ENCODE results near the gene ECI2. TPM values are rescaled to one million over a fixed set of nuclear protein-coding genes. Genes with fewer than 3 reads are reported as not detected.
"Not testable (repeated sequence)": the region's sequence is repeated elsewhere in the genome, so short reads cannot be mapped to it uniquely, and the experiment has no call there.

The ECI2 gene
- total RNA-seq, 2 donors from 2014 or later, result 41.6 to 43.2 TPM

GRCh38 chr6:4109363-4109815 is 26.0 kb downstream of the ECI2 start:
- H3K27ac Mint-ChIP-seq; ATAC-seq (replicated peaks in 1 of 2); H3K4me3 Mint-ChIP-seq; H3K4me1 Mint-ChIP-seq (ENCODE audit: low read depth); DNase-seq; H3K36me3 Mint-ChIP-seq (ENCODE audit: insufficient read depth in 2 of 2): not testable (repeated sequence)
- Mint-ChIP-seq H3K27me3 (ENCODE audit: low read depth) (peaks cover 21% of the 10 kb centered on the region), H3K9me3 (peaks cover 4 to 13% of the 10 kb centered on the region in 2 donors)

DNA sequence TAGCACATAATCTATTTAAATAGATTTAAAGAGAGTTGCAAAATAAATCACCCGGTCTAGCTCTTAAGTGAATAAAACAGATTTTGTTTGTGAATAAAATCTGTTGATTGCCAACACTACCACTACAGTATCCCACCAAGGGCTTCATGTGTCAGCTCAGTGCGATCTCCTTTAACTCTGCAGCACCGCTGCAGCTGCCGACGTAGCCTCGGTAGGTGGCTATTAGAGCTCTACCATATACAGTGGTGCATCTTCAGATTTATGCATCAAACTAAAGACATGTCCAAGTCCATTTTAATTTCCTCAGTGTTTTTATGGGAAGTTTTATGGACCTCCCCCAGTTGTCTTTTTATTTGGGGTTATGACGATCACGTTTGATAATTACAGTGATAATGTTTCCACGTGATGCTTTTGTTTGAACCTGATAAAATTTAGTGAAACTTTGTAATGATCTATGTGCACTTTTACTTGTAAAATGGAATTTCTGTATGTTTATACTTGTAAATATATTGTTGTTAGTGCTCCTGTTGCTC is 26.7 kb downstream of the ECI2 start:
- peaks cover 4 to 8% of the 10 kb centered on the region in 2 donors for H3K9me3 Mint-ChIP-seq
- no peak for DNase-seq
- ATAC-seq (replicated peaks in 1 of 2), result no peak
- peaks cover 16% of the 10 kb centered on the region for H3K27me3 Mint-ChIP-seq (ENCODE audit: low read depth)
- no peak overlapping the region for H3K27ac Mint-ChIP-seq
- peaks cover 5 to 7% of the 10 kb centered on the region in 2 donors for H3K36me3 Mint-ChIP-seq (ENCODE audit: insufficient read depth in 2 of 2)
- H3K4me1 Mint-ChIP-seq (ENCODE audit: low read depth), result no peaks in the 10 kb centered on the region
- H3K4me3 Mint-ChIP-seq, result no peak overlapping the region

DNA sequence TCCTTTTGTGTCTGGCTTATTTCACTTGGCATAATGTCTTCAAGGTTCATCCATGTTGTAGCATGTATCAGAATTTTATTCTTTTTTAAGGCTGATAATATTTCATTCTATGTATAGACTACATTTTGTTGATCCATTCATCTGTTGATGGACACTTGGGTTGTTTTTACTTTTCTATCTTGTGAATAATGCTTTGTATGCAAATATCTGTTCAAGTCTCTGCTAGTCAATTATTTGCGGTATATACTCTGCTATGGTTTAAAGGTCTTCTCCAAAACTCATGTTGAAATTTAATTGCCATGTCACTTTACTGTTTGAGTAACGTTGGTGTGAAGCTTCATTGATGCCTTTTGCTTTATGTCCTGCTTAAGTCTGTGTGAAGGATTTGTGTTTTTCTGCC is 27.5 kb downstream of the ECI2 start:
- Mint-ChIP-seq H3K4me1 (ENCODE audit: low read depth) (no peaks in the 10 kb centered on the region), H3K27me3 (ENCODE audit: low read depth) (peaks cover 12% of the 10 kb centered on the region), H3K9me3 (peaks cover 4 to 6% of the 10 kb centered on the region in 2 donors), H3K27ac (no peak overlapping the region), H3K4me3 (no peak overlapping the region), H3K36me3 (ENCODE audit: insufficient read depth in 2 of 2) (peaks cover 2 to 5% of the 10 kb centered on the region in 2 donors)
- ATAC-seq (replicated peaks in 1 of 2), result no peak
- DNase-seq, result no peak

GRCh38 chr6:4105980-4106536 is 29.3 kb downstream of the ECI2 start:
- Mint-ChIP-seq H3K36me3 (ENCODE audit: insufficient read depth in 2 of 2) (no peaks in the 10 kb centered on the region), H3K4me1 (ENCODE audit: low read depth) (no peaks in the 10 kb centered on the region), H3K9me3 (no peaks in the 10 kb centered on the region), H3K27ac (no peak overlapping the region), H3K27me3 (ENCODE audit: low read depth) (peaks cover 12% of the 10 kb centered on the region), H3K4me3 (no peak overlapping the region)
- ATAC-seq (replicated peaks in 1 of 2) (no peak), DNase-seq (no peak)

DNA sequence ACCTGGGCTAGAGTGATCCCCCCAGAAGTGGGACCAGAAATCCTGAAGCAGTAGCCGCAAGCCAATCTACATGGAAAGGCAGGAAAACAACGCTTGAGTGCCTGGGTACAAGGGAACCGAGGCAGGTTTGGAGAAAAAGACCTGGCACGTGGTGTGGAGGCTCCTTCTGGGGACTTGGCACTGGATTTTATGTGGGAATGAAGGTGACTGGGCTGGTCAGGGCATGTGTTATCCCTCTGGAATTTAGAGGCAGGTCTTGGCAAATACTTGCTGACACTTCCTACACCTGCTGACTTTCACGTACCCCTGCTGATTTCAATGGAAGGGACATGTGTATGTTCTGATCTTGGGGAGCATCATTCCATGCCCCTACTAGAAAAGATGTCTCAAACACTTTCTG is 31.4 kb downstream of the ECI2 start:
- no peak overlapping the region for H3K27ac Mint-ChIP-seq
- DNase-seq (no peak), ATAC-seq (replicated peaks in 1 of 2) (no peak)
- no peaks in the 10 kb centered on the region for H3K36me3 Mint-ChIP-seq (ENCODE audit: insufficient read depth in 2 of 2)
- no peaks in the 10 kb centered on the region for H3K4me1 Mint-ChIP-seq (ENCODE audit: low read depth)
- H3K4me3 Mint-ChIP-seq, result no peak overlapping the region
- no peaks in the 10 kb centered on the region for H3K9me3 Mint-ChIP-seq
- peaks cover 12% of the 10 kb centered on the region for H3K27me3 Mint-ChIP-seq (ENCODE audit: low read depth)

- ATAC-seq (replicated peaks in 1 of 2), result no peak
- no peaks in the 10 kb centered on the region for H3K9me3 Mint-ChIP-seq
Measured at GRCh38 chr6:4102687-4103244, 32.6 kb downstream of the ECI2 start.

DNA sequence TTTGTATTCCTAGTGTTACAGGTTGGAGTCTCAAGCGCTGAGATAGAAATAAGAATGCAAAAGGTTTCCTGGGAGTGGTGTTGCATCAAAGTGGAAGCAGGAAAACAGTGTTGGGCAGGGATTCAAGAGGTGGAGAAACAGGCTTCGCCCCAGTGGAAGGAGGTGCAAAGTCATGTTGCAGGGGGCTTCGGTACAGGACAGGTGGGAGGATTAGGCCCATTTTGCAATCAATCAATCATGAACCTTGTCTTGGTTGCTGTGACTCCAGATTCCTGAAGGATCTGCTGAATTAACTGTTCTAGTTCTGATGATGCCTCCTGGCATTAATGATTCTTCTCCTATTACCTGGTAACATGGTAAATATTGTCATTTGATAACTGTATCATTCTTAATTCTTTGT is 34.1 kb downstream of the ECI2 start:
- DNase-seq, result no peak
- Mint-ChIP-seq H3K4me1 (ENCODE audit: low read depth) (no peaks in the 10 kb centered on the region), H3K36me3 (ENCODE audit: insufficient read depth in 2 of 2) (no peaks in the 10 kb centered on the region), H3K27ac (no peak overlapping the region), H3K9me3 (no peaks in the 10 kb centered on the region), H3K4me3 (no peak overlapping the region), H3K27me3 (ENCODE audit: low read depth) (peaks cover 12% of the 10 kb centered on the region)
- ATAC-seq (replicated peaks in 1 of 2), result no peak

More at GRCh38 chr6:4102687-4103244, 32.6 kb downstream of the ECI2 start:
- H3K4me3 Mint-ChIP-seq, result no peak overlapping the region
- H3K27ac Mint-ChIP-seq, result no peak overlapping the region
- H3K27me3 Mint-ChIP-seq (ENCODE audit: low read depth), result peaks cover 12% of the 10 kb centered on the region
- no peaks in the 10 kb centered on the region for H3K4me1 Mint-ChIP-seq (ENCODE audit: low read depth)
- no peaks in the 10 kb centered on the region for H3K36me3 Mint-ChIP-seq (ENCODE audit: insufficient read depth in 2 of 2)
- DNase-seq, result no peak

- DNase-seq, result no peak
- H3K4me1 Mint-ChIP-seq (ENCODE audit: low read depth), result no peaks in the 10 kb centered on the region
- no peak for ATAC-seq (replicated peaks in 1 of 2)
- peaks cover 10% of the 10 kb centered on the region for H3K27me3 Mint-ChIP-seq (ENCODE audit: low read depth)
- no peak overlapping the region for H3K27ac Mint-ChIP-seq
- no peak overlapping the region for H3K4me3 Mint-ChIP-seq
- H3K36me3 Mint-ChIP-seq (ENCODE audit: insufficient read depth in 2 of 2), result no peaks in the 10 kb centered on the region
- no peaks in the 10 kb centered on the region for H3K9me3 Mint-ChIP-seq
Measured at GRCh38 chr6:4100655-4101054, 34.7 kb downstream of the ECI2 start.

DNA sequence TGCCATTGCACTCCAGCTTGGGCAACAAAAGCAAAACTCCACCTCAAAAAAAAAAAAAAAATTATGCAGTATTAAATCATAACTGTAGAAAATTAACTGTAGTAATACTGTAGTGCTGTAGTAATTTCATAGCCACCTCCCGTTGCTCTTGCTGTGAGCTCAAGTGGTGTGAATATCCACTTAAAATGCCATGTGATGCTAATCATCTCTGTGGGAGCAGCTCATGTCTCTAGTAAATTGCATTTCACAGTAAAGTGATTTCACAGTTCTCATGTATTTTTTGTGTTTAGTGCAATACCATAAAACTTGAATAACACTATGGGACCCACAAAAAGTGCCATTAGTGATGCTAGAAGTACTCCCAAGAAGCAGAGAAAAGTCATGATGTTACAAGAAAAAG is 42.1 kb downstream of the ECI2 start:
- H3K9me3 Mint-ChIP-seq, result no peaks in the 10 kb centered on the region
- H3K4me3 Mint-ChIP-seq, result no peak overlapping the region
- no peaks in the 10 kb centered on the region for H3K36me3 Mint-ChIP-seq (ENCODE audit: insufficient read depth in 2 of 2)
- DNase-seq, result no peak
- ATAC-seq (replicated peaks in 1 of 2), result no peak
- no peaks in the 10 kb centered on the region for H3K27me3 Mint-ChIP-seq (ENCODE audit: low read depth)
- H3K27ac Mint-ChIP-seq, result no peak overlapping the region
- H3K4me1 Mint-ChIP-seq (ENCODE audit: low read depth), result no peaks in the 10 kb centered on the region

DNA sequence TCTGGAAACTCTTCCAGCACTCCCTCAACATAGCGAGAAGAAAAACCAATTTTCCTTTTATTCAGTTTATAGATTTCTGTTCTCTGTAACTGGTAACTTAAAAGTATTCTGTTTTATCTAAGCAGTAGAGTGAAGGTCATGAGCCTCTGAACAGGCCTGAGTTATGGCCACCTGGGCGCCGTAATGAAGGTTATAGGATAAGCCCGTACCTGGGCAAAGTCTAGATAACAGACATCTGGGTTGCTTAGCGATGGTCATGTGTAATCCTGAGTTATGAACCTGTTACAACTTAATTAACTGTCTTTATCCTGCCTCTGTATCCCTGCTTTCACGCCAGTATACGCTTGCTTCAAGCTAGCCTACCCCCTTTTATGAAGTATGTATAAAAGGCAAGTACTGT is 43.4 kb downstream of the ECI2 start:
- H3K4me3 Mint-ChIP-seq, result no peak overlapping the region
- peaks cover 6% of the 10 kb centered on the region for H3K27me3 Mint-ChIP-seq (ENCODE audit: low read depth)
- no peaks in the 10 kb centered on the region for H3K4me1 Mint-ChIP-seq (ENCODE audit: low read depth)
- no peak for ATAC-seq (replicated peaks in 1 of 2)
- H3K27ac Mint-ChIP-seq, result no peak overlapping the region
- H3K9me3 Mint-ChIP-seq, result no peaks in the 10 kb centered on the region
- H3K36me3 Mint-ChIP-seq (ENCODE audit: insufficient read depth in 2 of 2), result no peaks in the 10 kb centered on the region
- DNase-seq, result no peak

GRCh38 chr6:4090043-4090442 is 45.3 kb downstream of the ECI2 start:
- H3K4me1 Mint-ChIP-seq (ENCODE audit: low read depth); H3K27me3 Mint-ChIP-seq (ENCODE audit: low read depth); H3K27ac Mint-ChIP-seq; H3K36me3 Mint-ChIP-seq (ENCODE audit: insufficient read depth in 2 of 2); H3K4me3 Mint-ChIP-seq; DNase-seq; H3K9me3 Mint-ChIP-seq; ATAC-seq (replicated peaks in 1 of 2): not testable (repeated sequence)

GRCh38 chr6:4088704-4089103 is 46.7 kb downstream of the ECI2 start:
- no peak for ATAC-seq (replicated peaks in 1 of 2)
- no peaks in the 10 kb centered on the region for H3K36me3 Mint-ChIP-seq (ENCODE audit: insufficient read depth in 2 of 2)
- H3K27ac Mint-ChIP-seq, result no peak overlapping the region
- H3K4me1 Mint-ChIP-seq (ENCODE audit: low read depth), result no peaks in the 10 kb centered on the region
- H3K27me3 Mint-ChIP-seq (ENCODE audit: low read depth), result peaks cover 6% of the 10 kb centered on the region
- no peak overlapping the region for H3K4me3 Mint-ChIP-seq
- no peaks in the 10 kb centered on the region for H3K9me3 Mint-ChIP-seq
- DNase-seq, result no peak

DNA sequence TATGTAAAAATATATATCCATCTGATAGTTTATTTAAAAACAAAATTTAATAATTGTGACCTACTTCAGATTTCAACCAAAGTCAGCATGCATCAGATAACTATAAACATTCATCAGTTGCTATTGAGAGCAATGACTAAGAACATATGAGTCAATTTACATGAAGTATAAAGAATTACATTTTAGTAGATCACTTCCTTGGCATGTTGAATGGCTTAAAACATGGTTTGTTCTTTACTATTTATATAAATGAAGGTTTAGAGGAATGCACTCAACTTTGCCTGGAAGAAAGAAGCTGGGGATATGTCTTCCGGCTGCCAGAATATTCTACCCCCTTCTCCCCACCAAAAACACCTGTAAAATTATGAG is 50.1 kb downstream of the ECI2 start:
- ATAC-seq (replicated peaks in 1 of 2), result no peak
- no peaks in the 10 kb centered on the region for H3K36me3 Mint-ChIP-seq (ENCODE audit: insufficient read depth in 2 of 2)
- no peaks in the 10 kb centered on the region for H3K9me3 Mint-ChIP-seq
- no peak for DNase-seq
- H3K4me3 Mint-ChIP-seq, result no peak overlapping the region
- no peak overlapping the region for H3K27ac Mint-ChIP-seq
- no peaks in the 10 kb centered on the region for H3K4me1 Mint-ChIP-seq (ENCODE audit: low read depth)
- peaks cover 6% of the 10 kb centered on the region for H3K27me3 Mint-ChIP-seq (ENCODE audit: low read depth)

Measured in activated T-cell treated with anti-CD3 and anti-CD28 coated beads, Interleukin-2, amount 50 U/mL, for 72 hours (primary cell).